Nephron progenitor cell (in vitro differentiated cells): Measurements from ENCODE around the gene HS6ST2.

Source experiments
- DNase-seq: peaks from one replicate; pipeline ENCODE4 v3.0.0; 2021
- H3K27ac Mint-ChIP-seq: 2 replicates; pipeline ENCODE4 v1.8.0; 2021; ENCODE audit warnings: mild to moderate bottlenecking, moderate library complexity, mixed read lengths
- H3K27me3 Mint-ChIP-seq: 2 replicates; pipeline ENCODE4 v1.8.0; 2021; ENCODE audit warnings: mild to moderate bottlenecking, low read depth, mixed read lengths; ENCODE audit not compliant: poor library complexity
- H3K36me3 Mint-ChIP-seq: 2 replicates; pipeline ENCODE4 v1.8.0; 2021; ENCODE audit warnings: low read depth, mixed read lengths
- H3K4me1 Mint-ChIP-seq: 2 replicates; pipeline ENCODE4 v1.8.0; 2021; ENCODE audit warnings: mixed read lengths
- H3K4me3 Mint-ChIP-seq: 2 replicates; pipeline ENCODE4 v1.8.0; 2021; ENCODE audit warnings: mild to moderate bottlenecking, moderate library complexity, mixed read lengths
- H3K9me3 Mint-ChIP-seq: 2 replicates; pipeline ENCODE4 v1.8.0; 2021; ENCODE audit warnings: mild to moderate bottlenecking, moderate library complexity, mixed read lengths
- TF ChIP-seq, protein P1 (sequence below): fragments of 200-600 bp; sonication (generic); IDR thresholded peaks from 2 replicates; pipeline ENCODE4 v1.5.0; 2021; ENCODE audit warnings: antibody characterized with exemption

The HS6ST2 gene

DNA sequence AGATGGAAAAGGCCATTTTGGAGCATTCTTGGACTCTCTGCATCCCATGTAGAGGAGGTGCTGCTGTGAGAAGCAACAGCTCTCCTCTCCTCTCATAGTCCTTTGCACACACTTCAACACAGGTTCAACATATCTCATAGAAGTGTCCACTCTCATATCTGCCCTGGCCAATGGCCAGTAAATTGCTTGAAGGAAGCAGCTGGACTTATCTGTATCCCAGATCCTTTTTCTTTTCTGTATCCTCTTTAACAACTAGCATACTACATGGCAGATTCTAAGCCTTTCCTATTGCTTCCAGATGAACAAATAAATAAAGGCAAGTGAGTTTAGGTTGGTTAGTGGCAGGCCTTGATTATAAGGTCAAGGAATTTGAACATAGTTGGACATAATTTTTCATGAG is 122.0 kb downstream of the HS6ST2 start:
- Mint-ChIP-seq H3K4me3 (no peak overlapping the region), H3K36me3 (no peaks in the 10 kb centered on the region), H3K27ac (no peak overlapping the region), H3K9me3 (no peaks in the 10 kb centered on the region), H3K27me3 (no peaks in the 10 kb centered on the region), H3K4me1 (peaks cover 56% of the 10 kb centered on the region)
- TF ChIP-seq, protein P1, sequence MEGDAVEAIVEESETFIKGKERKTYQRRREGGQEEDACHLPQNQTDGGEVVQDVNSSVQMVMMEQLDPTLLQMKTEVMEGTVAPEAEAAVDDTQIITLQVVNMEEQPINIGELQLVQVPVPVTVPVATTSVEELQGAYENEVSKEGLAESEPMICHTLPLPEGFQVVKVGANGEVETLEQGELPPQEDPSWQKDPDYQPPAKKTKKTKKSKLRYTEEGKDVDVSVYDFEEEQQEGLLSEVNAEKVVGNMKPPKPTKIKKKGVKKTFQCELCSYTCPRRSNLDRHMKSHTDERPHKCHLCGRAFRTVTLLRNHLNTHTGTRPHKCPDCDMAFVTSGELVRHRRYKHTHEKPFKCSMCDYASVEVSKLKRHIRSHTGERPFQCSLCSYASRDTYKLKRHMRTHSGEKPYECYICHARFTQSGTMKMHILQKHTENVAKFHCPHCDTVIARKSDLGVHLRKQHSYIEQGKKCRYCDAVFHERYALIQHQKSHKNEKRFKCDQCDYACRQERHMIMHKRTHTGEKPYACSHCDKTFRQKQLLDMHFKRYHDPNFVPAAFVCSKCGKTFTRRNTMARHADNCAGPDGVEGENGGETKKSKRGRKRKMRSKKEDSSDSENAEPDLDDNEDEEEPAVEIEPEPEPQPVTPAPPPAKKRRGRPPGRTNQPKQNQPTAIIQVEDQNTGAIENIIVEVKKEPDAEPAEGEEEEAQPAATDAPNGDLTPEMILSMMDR = no peak
- DNase-seq = no peak

DNA sequence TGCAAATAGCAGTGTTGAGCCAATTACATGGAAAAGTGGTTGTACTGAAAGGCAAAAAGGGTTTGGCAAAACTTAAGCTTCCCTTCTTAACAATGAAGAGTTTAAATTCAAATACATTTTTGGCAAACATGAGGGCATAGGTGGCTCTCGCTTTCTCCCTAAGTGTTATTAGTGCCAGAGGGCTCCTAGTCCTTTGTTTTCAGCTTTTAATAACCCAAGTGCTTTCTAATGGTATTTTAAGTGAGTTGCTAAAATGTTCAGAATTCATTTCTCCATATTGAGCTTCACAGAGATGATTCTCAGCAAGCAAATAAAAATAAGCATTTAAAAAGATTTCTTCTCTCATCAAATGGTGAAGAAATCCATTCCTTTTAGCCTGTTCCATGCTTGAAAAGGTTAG is 123.7 kb downstream of the HS6ST2 start:
- Mint-ChIP-seq H3K9me3 (no peaks in the 10 kb centered on the region), H3K36me3 (no peaks in the 10 kb centered on the region), H3K27me3 (no peaks in the 10 kb centered on the region), H3K4me3 (no peak overlapping the region), H3K27ac (no peak overlapping the region), H3K4me1 (peaks cover 73% of the 10 kb centered on the region)
- DNase-seq = no peak
- TF ChIP-seq, protein P1 = no peak

DNA sequence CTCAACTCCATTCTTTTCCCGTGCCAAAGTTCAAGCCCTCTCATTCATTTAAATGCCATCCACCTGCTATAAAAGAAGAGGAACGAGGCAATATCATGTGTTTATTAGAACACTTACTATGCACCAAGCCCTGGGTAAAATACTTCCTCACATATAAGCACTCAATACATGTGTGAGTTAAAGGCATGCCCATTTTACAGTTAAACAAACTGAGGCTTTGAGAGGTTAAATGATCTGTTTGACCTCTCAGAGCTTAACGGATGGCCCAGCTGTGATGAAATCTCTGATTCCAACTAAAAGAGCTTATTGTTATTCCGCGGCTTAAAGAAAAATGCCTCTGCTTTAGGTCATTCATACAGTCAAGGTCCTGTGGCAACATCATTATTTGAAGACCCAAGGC is 124.3 kb downstream of the HS6ST2 start:
- H3K27me3 Mint-ChIP-seq = no peaks in the 10 kb centered on the region
- peaks cover 77% of the 10 kb centered on the region for H3K4me1 Mint-ChIP-seq
- no peak overlapping the region for H3K4me3 Mint-ChIP-seq
- no peak overlapping the region for H3K27ac Mint-ChIP-seq
- no peaks in the 10 kb centered on the region for H3K36me3 Mint-ChIP-seq
- no peak for DNase-seq
- H3K9me3 Mint-ChIP-seq = no peaks in the 10 kb centered on the region
- TF ChIP-seq, protein P1 = no peak

DNA sequence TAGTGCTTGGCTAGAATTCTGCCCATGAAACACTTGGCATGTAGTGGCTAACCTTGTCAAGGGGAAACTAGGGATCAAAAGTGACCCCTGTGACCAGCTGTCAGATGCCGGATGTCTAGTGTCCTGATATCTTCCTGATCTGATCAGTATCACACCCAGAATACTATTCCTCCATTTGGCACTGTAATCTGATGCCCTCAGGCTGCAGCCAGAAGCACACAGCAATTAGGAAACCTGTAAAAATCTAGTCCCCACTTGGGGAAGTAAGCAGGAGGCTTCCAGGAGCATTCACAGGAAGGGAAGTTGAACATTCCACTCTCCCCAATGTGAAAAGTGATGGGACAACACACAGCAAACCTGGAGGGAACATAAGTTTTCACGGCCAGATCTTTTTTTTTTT is 125.1 kb downstream of the HS6ST2 start:
- peaks cover 77% of the 10 kb centered on the region for H3K4me1 Mint-ChIP-seq

DNA sequence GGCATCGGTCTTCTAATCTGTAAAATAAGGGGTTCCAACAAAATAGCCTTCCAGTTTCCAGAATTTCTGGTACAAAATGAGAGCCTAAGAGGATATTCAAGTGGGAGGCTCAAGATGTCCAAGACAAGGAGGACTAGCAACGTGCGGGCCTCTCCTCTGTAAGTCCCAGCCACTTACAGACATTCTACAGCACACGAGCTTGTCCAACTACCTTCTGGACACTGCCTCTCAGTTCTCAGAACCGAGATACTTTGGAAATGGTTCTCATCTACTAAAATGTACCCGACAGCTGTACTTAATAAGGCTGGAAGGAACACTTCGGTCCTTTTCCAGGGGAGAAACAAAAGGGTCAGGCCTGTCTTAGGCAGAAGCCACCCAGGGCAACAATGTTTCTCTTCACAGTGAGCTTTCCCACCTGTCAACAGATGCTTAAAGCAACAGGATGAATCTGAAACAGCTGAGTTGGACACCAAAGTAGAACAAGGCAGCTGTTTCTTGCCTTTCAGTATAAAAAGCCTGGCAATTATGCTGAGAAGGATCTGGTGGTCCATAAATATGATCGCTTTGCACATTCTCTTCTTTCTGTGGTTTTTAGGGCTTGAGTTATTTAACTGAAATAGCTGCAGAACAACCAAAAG is 127.0 kb downstream of the HS6ST2 start:
- TF ChIP-seq, protein P1 = no peak
- DNase-seq = no peak
- H3K9me3 Mint-ChIP-seq = no peaks in the 10 kb centered on the region
- H3K4me3 Mint-ChIP-seq = no peak overlapping the region
- H3K27ac Mint-ChIP-seq = peak overlapping the region; percentile 74
- H3K36me3 Mint-ChIP-seq = no peaks in the 10 kb centered on the region
- H3K27me3 Mint-ChIP-seq = no peaks in the 10 kb centered on the region
- peaks cover 69% of the 10 kb centered on the region for H3K4me1 Mint-ChIP-seq

More for the DNA sequence above, 125.1 kb downstream of the HS6ST2 start:
- no peak overlapping the region for H3K4me3 Mint-ChIP-seq
- H3K27me3 Mint-ChIP-seq = no peaks in the 10 kb centered on the region
- DNase-seq = peak; percentile 5
- H3K9me3 Mint-ChIP-seq = no peaks in the 10 kb centered on the region
- no peaks in the 10 kb centered on the region for H3K36me3 Mint-ChIP-seq
- peak overlapping the region; percentile 26 for H3K27ac Mint-ChIP-seq
- TF ChIP-seq, protein P1 = no peak

DNA sequence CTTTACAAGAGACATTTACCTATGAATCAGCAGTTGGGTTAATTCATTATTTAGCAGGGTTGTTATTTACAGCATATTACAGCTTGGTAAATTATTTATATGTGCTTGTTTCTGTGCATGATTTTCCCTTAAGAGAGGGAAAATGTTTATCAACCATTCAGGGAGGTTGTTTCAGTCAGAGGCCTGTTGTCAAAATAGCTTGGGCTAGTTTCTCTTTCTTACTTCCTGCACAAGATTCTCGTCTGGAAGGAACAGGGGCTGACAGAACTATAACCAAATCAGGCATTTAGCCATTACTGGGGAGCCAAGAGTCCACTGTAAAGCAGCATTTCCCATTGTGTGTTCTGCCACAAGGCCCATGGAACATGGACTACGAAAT is 135.8 kb downstream of the HS6ST2 start:
- TF ChIP-seq, protein P1 = no peak
- Mint-ChIP-seq H3K9me3 (no peaks in the 10 kb centered on the region), H3K36me3 (no peaks in the 10 kb centered on the region), H3K27ac (peak overlapping the region; percentile 68), H3K27me3 (no peaks in the 10 kb centered on the region), H3K4me1 (peaks cover 40% of the 10 kb centered on the region), H3K4me3 (no peak overlapping the region)
- no peak for DNase-seq
